Adrenal gland (tissue), 12 donors: ENCODE measurements around the gene P2RX6. TPM values are rescaled to one million over a fixed set of nuclear protein-coding genes. Genes with fewer than 3 reads are reported as not detected.
"Not testable (repeated sequence)": the region's sequence is repeated elsewhere in the genome, so short reads cannot be mapped to it uniquely, and the experiment has no call there.

ENCODE experiments used
- DNase-seq, 7 donors: peaks; one replicate each; pipeline ENCODE4 v3.0.0-alpha.2; 2019 to 2020
- H3K27ac ChIP-seq, 5 donors: fragments of 200-600 bp; sonication (generic) in 4 of 5; 1 replicate in 3 of 5; 2 replicates in 2 of 5; pipeline versions ENCODE4 v1.5.1 to v1.8.0; 2016 to 2020; ENCODE audit warnings: mild to moderate bottlenecking in 1 of 5
- H3K27me3 ChIP-seq: fragments of 200-600 bp; 2 replicates; pipeline ENCODE4 v1.8.0; 2021
- H3K36me3 ChIP-seq, 2 donors: fragments of 200-600 bp; replicated peaks in 1 of 2; 1 replicate in 1 of 2; 2 replicates in 1 of 2; pipeline versions ENCODE4 v1.5.1 to v1.8.0; 2018 to 2022
- H3K4me1 ChIP-seq, 2 donors: fragments of 200-600 bp; replicated peaks in 1 of 2; 1 replicate in 1 of 2; 2 replicates in 1 of 2; pipeline versions ENCODE4 v1.5.1 to v1.8.0; 2018 to 2021
- H3K4me3 ChIP-seq, 4 donors: fragments of 200-600 bp; sonication (generic) in 3 of 4; one replicate each; pipeline ENCODE4 v1.5.1; 2016 to 2018
- H3K9me3 ChIP-seq, 3 donors: fragments of 200-600 bp; sonication (generic) in 1 of 3; replicated peaks in 1 of 3; 1 replicate in 2 of 3; 2 replicates in 1 of 3; pipeline versions ENCODE4 v1.5.1 to v1.8.0; 2016 to 2021
- POLR2A ChIP-seq, 2 donors: fragments of 450-650 bp; IDR thresholded peaks; one replicate each; pipeline ENCODE4 v1.6.1; 2017; ENCODE audit warnings: antibody characterized with exemption in 2 of 2, mild to moderate bottlenecking in 2 of 2, moderate library complexity in 1 of 2
- WGBS, 4 donors: extraction: QIAGEN DNeasy Blood & Tissue Kit in 2 of 4; methylation state at CpG; one replicate each; pipeline versions ENCODE4 v1.1.5 to v1.1.7; 2013 to 2017; 5-methylcytosine and 5-hydroxymethylcytosine counted together
- intact Hi-C, 2 donors: fragments of 100-400 bp; cut with DNase I; formaldehyde crosslinking; loops; one replicate each; pipeline versions ENCODE4 v1.14.1 to v1.15.0; 2022 to 2023
- polyA plus RNA-seq, 3 donors: library from polyadenylated mRNA; stranded (reverse); fragments of 200-250 nt in 2 of 3; fragments of 350-450 nt in 1 of 3; fragmentation: Illumina TruSeq in 1 of 3; extraction: RNeasy Lipid Tissue Mini Kit (QIAGEN cat#74804) in 1 of 3; gene quantifications; one replicate each; pipeline ENCODE4 v1.2.3, GENCODE V29; 2013 to 2014
- total RNA-seq, 9 donors: library from RNA; depleted of rRNA in 4 of 9; stranded (reverse); fragments of >200 nt in 4 of 9; fragments of 120-200 nt in 1 of 9; fragmentation: NEBNext Ultra II Directional in 1 of 9; extraction: Animal tissue kit (Norgen Biotek cat#: 25700) in 1 of 9; gene quantifications; one replicate each; pipeline versions ENCODE4 v1.1.0 to v1.2.4, GENCODE V29; 2013 to 2023
- TF ChIP-seq, protein P1 (sequence below), 6 experiments: fragments of 450-650 bp in 4 of 6; fragments of 200-600 bp in 2 of 6; sonication (generic) in 1 of 6; IDR thresholded peaks; 1 replicate in 5 of 6; 2 replicates in 1 of 6; pipeline versions ENCODE4 v1.5.1 to v1.8.0; 2016 to 2021; ENCODE audit warnings: antibody characterized with exemption in 6 of 6, mild to moderate bottlenecking in 2 of 6, moderate library complexity in 1 of 6
- donor health status: healthy with polysubstance abuse.
- donor health status: Bipolar disorder and iron deficiency.
- donor health status: DM: yes; HTN: yes; CAD: no.
- donor health status: DM: no; HTN: no; CAD: no.
- donor health status: DM: no; HTN: no; CAD: no.
- donor health status: DM: yes; HTN: yes; CAD: no.

Gene P2RX6
- total and polyA plus RNA-seq, 12 donors: 1.7 to 11.9 (median 4.4) TPM

DNA sequence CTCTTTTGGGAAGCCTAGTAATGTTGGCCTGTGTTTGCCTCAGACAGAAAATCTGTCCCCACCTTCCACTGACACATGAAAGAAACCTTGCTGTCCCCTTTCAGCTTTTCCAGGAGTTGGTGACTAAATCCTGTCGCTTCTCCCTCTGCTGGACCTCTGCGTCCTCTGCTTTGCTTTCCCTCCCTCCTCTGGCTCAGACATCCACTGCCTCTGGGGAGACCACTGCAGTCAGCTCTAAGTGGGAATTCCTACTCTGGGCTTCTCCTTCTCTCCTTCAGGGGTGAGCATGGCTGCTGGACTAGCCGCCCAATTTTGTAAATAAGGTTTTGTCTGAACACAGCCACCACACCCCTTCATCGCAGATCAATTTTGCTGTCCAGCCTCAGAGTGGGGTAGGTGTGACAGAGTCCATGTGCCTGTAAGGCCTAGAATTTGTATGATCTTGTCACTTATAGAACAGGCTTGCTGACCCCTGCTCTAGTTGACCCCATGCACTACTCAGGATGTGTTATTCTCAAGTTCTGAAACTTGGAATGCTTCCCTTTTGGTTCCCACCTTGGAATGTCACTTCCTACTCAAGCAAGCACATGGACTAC, 53.8 kb downstream of the P2RX6 start:
- no peaks in the 10 kb centered on the region for H3K9me3 ChIP-seq
- H3K36me3 ChIP-seq: no peaks in the 10 kb centered on the region
- TF ChIP-seq, protein P1, sequence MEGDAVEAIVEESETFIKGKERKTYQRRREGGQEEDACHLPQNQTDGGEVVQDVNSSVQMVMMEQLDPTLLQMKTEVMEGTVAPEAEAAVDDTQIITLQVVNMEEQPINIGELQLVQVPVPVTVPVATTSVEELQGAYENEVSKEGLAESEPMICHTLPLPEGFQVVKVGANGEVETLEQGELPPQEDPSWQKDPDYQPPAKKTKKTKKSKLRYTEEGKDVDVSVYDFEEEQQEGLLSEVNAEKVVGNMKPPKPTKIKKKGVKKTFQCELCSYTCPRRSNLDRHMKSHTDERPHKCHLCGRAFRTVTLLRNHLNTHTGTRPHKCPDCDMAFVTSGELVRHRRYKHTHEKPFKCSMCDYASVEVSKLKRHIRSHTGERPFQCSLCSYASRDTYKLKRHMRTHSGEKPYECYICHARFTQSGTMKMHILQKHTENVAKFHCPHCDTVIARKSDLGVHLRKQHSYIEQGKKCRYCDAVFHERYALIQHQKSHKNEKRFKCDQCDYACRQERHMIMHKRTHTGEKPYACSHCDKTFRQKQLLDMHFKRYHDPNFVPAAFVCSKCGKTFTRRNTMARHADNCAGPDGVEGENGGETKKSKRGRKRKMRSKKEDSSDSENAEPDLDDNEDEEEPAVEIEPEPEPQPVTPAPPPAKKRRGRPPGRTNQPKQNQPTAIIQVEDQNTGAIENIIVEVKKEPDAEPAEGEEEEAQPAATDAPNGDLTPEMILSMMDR (IDR thresholded peaks at IDR 0.05): no peak
- no peak for TF ChIP-seq POLR2A (IDR thresholded peaks at IDR 0.05)
- H3K4me3 ChIP-seq: no peak overlapping the region
- no peaks in the 10 kb centered on the region for H3K4me1 ChIP-seq
- no peak for DNase-seq
- 78 to 86% (median 83%) methylated on average over 4 of the region's 4 CpGs for WGBS, 4 donors
- no peaks in the 10 kb centered on the region for H3K27me3 ChIP-seq
- intact Hi-C loops: no loop called here
- H3K27ac ChIP-seq: no peak overlapping the region

DNA sequence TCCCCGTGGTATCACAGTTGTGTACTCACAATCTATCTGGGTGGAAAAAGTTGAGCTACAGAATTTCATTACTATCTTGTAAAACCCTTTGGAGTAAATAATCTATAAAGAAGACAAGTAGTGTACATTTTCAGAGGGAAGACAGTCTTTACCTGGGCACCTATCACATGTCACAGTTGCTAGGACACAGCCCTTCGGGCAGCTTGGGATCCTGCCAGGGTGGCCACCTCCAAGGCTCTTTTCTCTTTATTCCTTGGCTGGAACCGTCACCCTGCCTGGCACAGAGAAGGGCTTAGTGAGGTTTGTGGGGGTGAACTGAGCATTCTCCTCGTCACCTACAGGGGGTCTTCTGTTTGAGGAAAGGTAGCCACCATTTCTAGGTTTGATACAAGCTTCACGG, 54.4 kb downstream of the P2RX6 start:
- Histone ChIP-seq H3K4me3 (no peak overlapping the region), H3K4me1 (peaks cover 0 to 4% of the 10 kb centered on the region in 2 donors), H3K27me3 (no peaks in the 10 kb centered on the region), H3K9me3 (no peaks in the 10 kb centered on the region), H3K36me3 (no peaks in the 10 kb centered on the region), H3K27ac (no peak overlapping the region)
- TF ChIP-seq POLR2A (IDR thresholded peaks at IDR 0.05): no peak
- TF ChIP-seq, protein P1 (IDR thresholded peaks at IDR 0.05): no peak
- WGBS, 4 donors: 49 to 76% (median 56%) methylated on average over 3 to 5 of the region's 5 CpGs
- no peak for DNase-seq
- intact Hi-C loops: no loop called here

DNA sequence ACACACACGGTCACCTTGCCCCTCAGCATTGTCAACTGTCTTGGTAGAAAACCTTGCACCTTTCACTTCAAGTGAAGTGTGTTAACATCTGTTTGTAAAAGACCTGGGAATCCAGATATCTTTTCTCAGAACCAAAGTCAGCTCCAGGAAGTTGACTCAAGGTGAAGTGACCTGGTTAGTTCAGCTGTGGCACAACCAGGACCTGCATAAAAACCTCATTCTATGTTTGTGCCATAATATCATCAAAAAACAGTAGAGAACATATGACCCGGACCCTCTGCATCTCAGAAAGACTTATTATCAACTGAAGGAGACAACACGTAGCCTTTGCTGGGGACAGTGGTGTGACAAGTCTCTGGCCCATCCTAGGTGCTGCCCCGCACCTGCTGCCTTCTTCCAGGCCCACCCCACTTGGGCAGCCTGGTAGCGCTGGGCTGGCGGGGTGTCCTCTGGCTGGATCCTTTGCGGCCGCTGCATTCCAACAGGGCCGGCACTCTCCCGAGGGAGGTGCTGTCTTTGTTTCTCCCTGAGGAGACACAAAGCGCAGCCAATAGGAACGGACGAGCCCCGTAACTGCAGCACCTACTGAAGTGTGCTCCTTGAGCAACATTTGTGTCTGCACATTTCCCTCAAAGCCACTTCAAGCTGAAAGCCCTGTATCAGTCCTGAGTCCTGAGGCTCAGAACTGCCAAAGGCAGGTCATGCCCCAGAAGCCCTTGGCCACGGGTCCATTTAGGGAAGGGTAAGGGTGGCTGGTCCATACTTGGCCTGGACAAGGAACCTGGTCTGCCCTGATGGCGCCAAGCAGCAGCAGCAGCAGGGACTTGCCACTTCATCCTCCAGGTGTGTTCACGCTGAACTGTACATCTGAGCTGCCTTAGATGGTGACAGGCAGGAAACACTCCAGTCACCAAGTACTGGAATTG, 56.0 kb downstream of the P2RX6 start:
- 80 to 94% (median 88%) methylated on average over 2 to 17 of the region's 17 CpGs for WGBS, 4 donors
- Histone ChIP-seq H3K4me3 (no peak overlapping the region), H3K27ac (no peak overlapping the region), H3K9me3 (no peaks in the 10 kb centered on the region), H3K36me3 (no peaks in the 10 kb centered on the region), H3K4me1 (peaks cover 0 to 4% of the 10 kb centered on the region in 2 donors), H3K27me3 (no peaks in the 10 kb centered on the region)
- no peak for DNase-seq
- intact Hi-C loops: no loop called here
- TF ChIP-seq POLR2A (IDR thresholded peaks at IDR 0.05): no peak
- TF ChIP-seq, protein P1 (IDR thresholded peaks at IDR 0.05): no peak

DNA sequence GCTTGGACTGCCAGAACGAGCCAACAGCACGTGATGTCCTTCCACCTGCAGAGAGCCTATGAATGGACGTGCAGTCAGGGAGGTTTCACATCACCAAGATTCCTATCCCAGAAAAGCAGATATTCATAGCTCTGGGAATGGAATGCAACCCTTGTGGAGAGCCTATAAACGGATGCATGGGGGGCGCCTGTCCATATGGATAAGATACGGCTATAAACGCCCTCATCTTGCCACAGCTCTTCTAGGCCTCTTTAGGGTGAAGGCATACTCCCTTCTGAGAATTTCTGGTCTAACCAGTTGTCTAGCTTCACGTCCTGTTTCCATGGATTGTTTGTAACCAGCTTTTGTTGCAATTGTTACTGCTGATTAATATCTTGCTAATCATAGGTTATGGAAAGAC, 56.8 kb downstream of the P2RX6 start:
- H3K9me3 ChIP-seq, intact Hi-C loops, H3K4me1 ChIP-seq, H3K36me3 ChIP-seq, H3K27ac ChIP-seq, H3K4me3 ChIP-seq, DNase-seq, H3K27me3 ChIP-seq: not testable (repeated sequence)
- WGBS, 4 donors: 76 to 86% (median 79%) methylated on average over 8 of the region's 8 CpGs
